Ramos (cell line): Measurements from ENCODE around the gene LDLRAP1.

Source experiments
- in situ Hi-C: fragments of 300-500 bp; cut with MboI; formaldehyde crosslinking; loops from one replicate; pipeline ENCODE4 v1.14.3; 2022; ENCODE audit warnings: low sequenced_read_pairs; ENCODE audit not compliant: unreplicated experiment

Gene LDLRAP1

DNA sequence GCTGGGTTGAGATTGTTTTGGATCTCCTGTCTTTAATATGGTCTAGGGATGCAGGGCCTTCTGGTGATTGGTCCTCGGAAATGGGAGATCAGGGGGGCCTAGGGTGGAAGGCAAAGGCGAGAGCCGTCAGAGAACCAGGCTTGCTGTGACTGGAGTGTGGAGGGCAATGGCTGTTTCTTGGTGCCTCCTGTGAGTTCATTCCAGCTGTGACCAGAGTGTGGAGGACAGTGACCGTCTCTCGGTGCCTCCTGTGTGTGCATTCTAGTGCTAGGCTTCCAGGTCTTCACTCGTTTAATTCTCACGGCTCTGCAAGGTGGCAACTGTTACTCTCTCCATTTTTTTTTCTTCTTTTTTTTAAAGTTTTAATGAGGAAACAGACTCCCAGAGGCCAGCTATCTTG is 14.1 kb downstream of the LDLRAP1 start:
- in situ Hi-C loops, result no loop called here

DNA sequence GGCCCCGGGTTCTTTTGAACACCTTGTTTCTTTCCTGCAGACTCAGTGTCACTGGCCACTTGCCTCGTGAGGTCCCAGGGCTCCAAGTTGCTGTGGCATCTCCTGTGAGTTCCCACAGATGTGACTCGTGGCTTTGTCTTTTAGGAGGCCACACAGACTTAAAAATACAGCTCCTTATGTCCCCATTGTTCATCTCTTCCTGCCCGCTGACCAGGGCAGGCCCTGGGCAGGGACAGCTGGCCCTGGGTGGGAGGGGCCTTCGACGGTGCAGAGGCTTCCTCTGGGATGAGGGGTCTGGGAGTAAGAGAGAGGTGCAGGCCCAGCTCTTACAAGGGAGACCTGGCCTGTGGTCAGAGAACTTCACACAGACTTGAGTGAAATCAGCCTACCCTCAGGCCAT is 15.6 kb downstream of the LDLRAP1 start:
- in situ Hi-C loops, result no loop called here

DNA sequence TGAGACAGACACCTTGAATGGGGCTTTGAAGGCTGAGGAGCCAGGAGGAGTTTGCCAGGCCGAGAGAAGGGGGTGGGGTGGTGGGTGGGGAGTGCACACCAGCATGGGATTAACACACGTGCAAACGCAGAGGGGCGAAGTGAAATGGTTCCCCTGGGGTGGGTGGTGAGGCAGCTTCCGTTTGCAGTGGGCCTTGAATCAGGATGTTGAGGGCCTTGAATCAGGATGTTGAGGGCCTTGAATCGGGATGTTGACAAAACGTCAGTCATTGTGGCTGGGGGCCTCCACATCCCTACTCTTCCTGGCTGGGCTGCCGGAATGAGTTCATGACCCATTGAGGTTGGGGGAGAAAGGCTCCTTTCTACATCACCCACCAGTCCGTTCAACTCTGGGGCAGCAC is 16.6 kb downstream of the LDLRAP1 start:
- in situ Hi-C loops, result no loop called here

DNA sequence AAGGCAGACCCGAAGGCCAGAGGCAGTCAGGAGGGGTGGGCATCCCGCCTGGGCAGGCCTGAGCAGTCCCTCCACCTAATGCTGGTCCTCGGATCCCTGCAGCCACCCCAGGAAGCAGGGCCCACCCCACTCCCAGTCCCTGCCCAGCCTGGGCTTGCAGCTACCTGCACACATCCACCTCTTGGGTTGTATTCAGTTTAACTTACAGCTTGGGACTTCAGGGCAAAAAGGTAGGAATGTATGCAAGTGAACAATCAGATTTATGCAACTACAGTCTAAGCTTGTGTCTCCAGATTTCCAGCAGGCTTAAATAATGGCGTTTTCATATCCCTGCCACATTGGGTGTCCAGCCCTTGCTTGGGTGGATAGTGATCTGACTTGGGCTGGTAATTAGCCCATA is 17.4 kb downstream of the LDLRAP1 start:
- in situ Hi-C loops, result no loop called here

DNA sequence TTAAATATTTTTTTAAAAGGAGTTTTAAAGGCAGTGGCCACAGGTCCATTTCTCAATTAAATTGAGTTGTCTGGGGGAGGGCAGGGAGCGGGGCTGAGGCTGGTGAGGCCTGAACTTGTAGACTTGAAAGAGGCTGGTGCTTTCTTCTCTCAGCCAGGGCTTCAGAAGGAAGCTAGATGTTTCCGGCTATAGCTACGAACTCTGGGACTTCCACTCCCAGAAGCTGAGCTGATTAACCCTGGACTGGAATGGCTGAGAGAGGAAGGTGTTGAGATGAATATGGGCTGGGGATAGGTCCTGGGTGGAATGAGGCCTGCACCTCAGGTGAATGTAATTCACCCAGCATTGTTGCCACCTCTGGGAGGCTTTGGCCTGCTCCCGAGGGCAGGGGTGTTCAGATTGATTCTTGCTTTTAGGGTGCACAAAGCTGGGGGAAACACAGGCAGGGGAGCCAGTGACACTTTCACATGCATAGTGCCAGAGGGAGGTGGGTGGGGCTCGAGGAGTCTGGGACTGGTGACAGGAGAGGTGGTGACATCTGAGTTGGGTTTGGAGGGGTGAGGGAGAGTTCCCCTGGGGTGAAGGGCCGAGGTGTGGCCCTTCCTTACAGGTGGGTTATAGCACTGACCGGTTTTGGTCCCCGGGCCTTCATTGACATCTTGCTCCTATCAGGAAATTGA is 18.2 kb downstream of the LDLRAP1 start:
- in situ Hi-C loops, result no loop called here

DNA sequence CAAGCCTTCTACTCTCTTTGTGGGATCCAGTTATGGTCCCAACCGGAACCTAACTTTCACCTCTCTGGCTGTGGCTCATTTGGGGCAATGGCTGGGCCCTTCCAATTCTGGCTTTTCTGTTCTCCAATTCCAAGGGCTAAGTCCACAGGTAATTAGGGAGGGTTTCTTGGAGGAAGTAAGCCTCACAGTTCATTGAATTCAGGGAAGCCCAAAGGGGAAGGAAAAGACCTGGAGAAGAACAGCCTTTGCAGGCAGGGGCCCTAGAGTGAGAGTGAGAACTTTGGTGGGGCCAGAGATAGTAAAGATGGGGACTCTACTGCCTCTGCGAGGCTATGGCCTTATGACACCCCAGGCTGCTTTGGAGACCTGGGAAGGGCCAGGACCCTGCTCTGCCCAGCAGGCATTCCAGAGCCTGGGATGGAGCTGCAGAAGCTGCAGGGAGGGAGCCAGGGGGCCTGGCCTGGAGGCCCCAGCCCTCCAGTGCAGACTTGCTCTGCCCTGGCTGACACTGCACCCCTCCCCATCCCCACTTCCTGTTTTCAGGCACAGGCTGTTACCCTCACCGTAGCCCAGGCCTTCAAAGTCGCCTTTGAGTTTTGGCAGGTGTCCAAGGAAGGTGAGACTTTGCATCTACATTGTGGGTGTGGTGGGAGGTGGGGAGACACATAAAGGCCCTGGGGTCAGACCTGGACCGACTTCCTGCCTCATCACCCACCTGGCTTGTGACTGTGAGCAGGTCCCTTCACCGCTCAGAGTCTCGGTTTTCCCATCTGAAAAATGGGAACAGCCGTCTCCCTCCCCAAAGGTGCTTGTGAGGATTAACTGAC is 18.9 kb downstream of the LDLRAP1 start:
- in situ Hi-C loops, result no loop called here

DNA sequence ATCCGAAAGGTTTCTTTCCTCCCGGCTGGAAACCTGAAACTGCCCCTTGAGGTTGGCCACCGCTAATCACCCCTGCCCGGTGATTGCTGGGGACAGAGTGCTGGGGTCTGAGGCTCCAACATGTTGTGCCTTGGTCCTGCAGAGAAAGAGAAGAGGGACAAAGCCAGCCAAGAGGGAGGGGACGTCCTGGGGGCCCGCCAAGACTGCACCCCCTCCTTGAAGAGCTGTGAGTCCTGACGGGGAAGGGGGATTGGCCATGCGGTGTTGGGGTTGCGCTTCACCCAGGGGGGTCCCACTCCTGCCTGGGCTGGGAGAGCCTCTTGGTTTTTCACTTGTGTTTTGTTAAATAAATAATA is 19.5 kb downstream of the LDLRAP1 start:
- in situ Hi-C loops, result no loop called here

DNA sequence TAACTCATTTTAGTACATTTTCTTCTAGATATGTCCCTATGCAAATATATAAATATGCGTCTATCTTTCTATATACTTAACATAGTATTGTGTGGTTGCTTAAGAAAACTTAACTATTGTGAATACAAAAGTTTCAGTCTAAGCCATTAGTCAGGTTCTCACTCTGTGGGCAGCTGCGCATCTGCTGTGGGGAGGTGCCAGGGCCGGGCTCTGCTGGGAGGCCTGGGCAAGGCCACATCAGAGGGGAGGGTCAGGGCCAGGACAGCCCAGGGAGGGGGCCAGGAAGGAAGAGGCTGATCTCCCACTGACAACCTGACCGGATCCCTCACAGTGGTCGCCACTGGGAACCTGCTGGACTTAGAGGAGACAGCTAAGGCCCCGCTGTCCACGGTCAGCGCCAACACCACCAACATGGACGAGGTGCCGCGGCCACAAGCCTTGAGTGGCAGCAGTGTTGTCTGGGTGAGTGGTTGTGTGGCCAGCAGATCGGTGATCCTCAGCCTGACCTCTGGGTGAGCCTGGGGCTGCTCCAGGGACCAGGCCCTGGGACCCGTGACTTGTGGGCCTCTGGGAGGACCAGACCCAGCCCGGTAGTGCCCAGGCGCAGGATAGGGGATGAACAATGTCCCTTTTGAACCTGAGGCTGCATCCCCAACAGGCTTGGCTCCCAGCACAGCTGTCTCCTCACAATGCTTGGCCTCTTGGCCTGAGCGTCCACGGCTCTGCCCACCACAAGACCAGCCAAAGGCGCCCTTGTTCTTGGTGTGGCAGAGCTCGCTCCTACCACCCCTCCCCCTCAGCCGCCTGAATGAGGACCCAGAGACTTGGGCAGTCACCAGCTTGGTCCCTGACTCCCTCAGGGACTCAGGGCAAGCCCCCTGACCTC is 20.2 kb downstream of the LDLRAP1 start:
- in situ Hi-C loops, result no loop called here

DNA sequence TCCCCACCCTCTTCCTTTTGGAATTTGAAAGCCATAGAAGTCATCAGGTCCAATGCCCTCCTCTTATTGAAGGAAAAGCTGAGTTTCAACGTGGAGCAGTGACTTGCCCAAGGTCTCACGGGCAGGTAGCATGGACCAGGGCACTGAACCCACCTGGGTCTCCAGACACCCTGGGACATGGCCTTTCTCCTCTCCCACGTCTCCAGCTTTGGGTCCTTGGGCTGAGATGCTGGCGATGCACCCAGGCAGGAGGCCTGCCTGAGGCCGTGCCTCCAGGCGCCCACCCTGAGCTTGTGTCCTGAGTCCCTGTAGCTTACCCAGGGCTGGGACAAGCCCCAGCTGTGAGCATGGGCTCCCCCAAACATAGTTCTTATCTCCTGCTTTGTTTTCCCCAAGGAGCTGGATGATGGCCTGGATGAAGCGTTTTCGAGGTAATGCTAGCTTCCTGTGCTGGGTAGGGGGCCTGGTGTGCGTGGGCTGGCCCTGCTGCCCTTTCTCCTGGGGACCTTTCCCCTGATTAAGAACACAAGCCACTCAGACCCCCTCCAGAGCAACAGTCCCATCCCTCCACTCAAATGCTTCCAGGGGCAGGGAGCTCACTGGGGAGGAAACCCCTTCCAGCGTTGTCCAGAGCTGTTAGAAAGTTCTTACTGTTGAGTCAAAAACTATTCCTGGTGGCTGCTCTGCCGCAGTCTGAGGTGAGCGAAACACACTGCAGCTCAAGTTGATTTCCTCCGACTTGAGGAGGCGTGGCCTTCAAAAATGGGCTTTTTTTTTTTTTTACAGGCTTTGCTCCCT is 21.6 kb downstream of the LDLRAP1 start:
- in situ Hi-C loops, result no loop called here

DNA sequence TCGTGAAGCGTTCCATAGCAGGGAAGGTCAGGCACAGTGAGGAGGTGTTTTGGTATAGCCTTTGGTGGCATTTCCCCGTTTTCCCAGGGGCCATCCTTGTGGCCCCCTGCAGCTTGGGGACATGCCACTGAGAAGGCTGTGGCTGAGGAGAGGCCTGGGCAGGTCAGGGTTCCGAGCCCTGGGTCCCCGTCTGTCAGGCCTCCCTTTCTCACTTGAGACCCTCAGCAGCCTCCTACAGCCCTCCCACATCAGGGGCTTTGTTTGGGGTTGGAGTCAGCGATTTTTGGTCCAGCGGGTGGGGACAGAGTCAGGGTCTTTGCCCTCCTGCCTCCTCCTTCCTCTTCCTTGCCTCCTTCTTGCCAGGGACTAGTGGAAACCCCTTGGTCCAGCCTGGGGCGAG is 22.2 kb downstream of the LDLRAP1 start:
- in situ Hi-C loops, result no loop called here

DNA sequence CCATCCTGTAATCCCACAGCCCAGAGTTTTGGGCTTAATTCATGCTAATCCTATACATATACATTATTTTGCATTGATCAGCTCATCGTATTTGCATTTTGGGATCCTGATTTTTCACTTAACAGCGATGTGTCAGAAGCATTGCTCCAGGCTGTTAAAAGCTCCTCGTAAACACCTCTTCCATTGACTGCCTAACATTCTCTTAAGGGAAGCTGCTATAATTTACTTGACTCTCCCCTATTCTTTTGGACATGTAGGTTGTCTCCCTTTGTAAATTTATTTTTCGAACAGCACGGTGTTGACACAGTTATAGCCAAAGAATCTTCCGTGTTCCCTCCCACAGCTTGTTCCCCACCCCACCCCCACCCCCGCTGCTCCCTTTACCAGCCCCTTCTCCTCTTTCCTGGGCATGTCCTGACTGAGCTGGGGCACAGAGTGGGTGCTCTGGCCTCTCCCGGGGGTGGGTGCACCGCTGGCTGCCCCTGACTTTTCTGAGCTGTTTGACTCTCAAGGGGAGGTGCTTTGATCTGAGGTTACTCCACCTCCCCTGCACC is 22.8 kb downstream of the LDLRAP1 start:
- in situ Hi-C loops, result no loop called here

DNA sequence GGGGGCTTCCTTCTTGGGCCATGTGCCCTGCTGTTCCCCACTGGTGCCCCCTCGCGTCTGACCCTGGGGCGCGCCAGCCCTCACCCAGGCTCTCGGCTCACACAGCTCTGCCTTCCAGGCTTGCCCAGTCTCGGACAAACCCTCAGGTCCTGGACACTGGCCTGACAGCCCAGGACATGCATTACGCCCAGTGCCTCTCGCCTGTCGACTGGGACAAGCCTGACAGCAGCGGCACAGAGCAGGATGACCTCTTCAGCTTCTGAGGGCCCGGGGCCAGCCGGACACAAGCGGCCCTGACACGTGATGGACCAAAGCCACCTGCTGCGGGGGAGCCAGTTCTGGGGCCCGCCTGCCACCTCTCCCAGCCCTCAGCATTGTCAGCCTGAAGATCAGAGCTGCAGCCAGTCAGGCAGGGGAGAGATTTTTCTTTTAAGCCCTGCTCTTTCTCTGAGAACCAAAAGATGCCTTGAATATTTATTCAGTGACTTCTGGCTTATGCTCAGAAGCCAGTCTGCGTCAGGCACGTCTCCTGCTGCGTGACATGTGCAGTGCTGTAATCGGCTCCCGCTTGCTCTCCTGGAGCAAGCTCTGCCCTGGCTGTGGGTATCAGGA is 23.4 kb downstream of the LDLRAP1 start:
- in situ Hi-C loops, result no loop called here

DNA sequence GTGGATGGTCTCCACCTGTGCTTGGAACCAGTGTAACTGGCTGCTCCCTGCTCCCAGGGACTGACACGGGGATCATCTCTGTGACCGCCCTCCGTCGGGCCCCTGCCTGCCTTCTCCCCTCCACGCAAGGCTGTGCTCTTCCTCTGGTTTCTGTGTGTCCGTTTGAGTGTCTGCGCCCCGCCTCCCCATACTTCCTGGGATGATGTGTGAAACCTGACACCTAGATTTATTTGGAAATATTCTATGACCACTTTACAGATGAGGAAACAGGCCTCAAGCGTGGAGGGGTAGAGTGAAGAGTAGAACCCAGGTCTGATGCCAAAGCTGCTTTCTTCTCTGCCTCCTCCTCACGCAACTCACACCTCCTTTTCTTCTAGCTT is 24.3 kb downstream of the LDLRAP1 start:
- in situ Hi-C loops, result no loop called here

DNA sequence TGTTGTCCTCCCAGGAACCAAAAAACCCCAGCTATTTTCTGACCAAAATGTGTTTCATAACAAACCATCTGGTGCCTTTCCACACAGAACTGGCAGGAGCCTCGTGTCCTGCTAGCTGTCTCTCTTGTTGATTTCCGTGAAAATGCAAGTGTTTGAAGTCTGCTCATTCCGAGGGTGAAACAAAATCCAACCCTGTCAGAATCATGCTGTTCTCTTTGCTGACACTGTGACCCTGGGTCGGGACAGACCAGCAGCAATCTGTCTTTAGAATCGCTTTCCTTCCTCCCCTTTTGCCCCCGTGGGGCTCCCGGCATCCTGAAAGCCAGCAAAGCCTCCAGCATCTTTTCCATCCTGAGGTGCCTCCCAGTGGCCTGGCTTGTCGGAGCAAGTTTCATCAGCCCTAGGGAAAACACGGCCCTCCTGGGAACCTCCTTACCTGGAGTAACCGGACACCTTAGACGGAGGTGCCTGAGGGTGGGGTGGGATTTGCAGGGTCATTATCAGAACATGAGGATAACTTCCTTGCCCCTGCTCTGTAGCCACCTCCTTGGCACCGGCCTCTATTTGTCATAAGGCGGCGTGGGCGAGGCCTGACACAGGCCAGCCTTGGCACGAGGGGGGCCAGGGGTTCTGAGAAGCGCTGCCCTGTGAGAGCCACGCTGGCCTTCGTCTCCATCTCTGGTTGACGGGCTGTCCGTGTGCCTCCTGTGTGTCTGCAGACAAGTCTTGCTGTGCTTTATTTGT is 24.9 kb downstream of the LDLRAP1 start:
- in situ Hi-C loops, result no loop called here

DNA sequence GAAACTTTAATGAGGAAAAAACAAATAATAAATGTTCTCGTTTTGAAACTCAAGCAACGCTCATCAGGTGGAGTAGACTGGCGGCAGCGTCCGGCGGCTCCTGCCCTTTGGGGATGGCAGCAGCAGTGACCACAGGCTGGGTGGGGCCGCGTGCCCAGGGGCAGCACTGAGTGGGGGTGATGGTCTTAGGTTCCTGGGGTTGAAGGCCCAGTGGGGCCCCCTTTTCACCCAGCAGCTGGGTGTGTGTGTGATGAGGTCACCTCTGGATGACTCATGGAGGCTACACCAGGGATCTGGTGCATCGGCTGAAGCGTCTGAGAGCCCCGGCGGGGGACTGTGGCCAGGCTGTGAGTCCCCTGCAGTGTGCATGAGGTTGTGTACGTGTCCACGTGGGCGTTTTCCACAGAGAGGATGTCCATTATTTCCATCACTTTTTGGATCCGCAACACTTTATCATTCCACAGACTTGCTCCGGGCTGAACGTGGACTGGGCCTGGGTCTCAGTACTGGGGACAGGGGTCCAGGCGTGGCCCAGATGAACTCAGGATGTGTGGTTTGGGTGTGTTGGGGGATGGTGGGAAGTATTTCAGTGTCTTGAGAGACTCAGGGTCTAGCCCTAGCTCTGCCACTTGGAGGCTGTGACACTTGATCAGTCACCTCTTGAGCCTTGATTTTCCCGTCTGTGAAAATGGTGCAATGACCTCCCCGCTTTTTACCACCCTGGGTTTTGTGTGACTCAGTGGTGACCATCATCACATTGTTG is 25.6 kb downstream of the LDLRAP1 start:
- in situ Hi-C loops, result no loop called here

DNA sequence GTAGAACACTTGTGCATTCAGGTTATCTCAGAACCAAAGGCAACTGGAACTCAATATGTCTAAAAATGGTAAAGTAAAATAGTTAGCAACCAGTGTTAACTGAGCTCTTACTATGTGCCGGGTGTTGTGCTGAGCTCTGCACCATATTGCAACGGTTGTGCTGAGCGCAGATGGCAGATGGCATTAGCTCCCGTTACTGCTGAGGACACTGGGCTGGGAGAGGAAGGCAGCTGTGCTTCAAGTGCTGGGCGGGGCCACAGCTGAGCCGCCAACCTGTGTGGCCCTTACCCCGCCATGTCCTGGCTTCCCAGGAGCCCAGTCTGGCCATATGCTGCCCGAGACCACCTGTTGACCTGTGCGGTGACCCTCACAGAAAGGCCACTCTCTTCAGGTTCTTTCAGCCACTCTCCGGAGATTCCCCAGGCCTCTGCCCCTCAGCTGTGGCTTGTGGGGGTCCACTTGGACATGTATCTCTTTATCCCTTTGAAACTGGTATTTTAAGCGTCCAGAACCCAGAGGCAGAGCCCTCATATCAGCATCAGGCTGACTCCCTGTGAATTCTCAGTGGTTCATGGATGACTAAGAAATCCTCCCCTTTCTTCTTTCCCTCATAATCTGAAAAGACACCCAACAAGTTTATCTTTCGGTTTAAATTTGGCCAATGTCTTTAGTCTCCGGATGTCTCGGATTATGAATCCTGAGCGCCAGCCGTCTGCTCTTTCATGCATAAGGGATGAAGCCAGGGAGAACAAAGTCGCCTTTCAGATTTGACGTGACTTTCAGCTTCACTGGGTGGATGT is 26.4 kb downstream of the LDLRAP1 start:
- in situ Hi-C loops, result no loop called here

DNA sequence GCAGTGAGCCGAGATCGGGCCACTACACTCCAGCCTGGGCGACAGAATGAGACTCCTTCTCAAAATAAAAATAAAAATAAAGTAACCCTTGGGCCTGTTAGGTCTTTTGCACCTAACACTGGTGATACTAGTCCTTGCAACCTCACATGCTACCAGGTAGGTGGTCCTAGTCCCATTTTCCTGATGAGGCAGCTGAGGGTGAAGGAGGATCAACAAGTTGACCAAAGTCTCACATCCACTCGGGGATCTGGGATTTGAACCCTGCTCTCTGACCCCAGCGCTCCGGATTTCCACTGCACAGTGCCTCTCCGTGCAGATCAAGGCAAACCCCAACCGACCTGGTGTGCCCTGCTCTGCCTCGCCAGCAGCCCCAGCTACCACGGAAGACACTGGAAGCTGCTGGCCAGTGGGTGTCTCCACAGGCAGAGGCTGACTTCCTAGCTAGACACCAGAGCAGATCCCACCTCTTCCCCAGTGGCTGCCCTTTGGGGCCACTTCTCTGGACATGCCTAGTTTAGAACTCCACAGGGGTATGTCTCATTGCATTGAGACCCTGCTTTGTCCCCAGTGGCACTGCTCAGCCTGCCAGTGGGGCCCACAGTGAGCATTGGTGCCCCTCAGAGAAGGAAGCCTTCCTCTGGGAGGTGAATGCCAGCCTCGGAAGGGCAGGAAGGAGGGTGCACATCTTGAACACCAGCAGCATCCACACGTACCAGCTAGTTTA is 27.6 kb downstream of the LDLRAP1 start:
- in situ Hi-C loops, result no loop called here
